HG02571 (cell line): ENCODE data around the gene PCSK9.
"Not testable (repeated sequence)": the region's sequence is repeated elsewhere in the genome, so short reads cannot be mapped to it uniquely, and the experiment has no call there.

Experiments
- ATAC-seq: cut with Tn5 transposase; IDR thresholded peaks from one replicate; pipeline ENCODE4 v1.9.1; 2021; ENCODE audit warnings: mild to moderate bottlenecking, moderate library complexity; ENCODE audit not compliant: unreplicated experiment

Gene PCSK9

GRCh38 chr1:55073187-55073916, 34.0 kb downstream of the PCSK9 start:
- no peak for ATAC-seq

- no peak for ATAC-seq
These were observed 35.1 kb downstream of the PCSK9 start for GRCh38 chr1:55074455-55074854.

GRCh38 chr1:55076356-55076755, 37.0 kb downstream of the PCSK9 start:
- no peak for ATAC-seq

GRCh38 chr1:55078470-55078869, 39.1 kb downstream of the PCSK9 start:
- ATAC-seq, result no peak

- ATAC-seq, result no peak
These were observed 40.3 kb downstream of the PCSK9 start for GRCh38 chr1:55079651-55080050.

GRCh38 chr1:55081188-55081904, 42.0 kb downstream of the PCSK9 start:
- no peak for ATAC-seq

GRCh38 chr1:55081905-55082296, 42.6 kb downstream of the PCSK9 start:
- no peak for ATAC-seq

GRCh38 chr1:55084257-55084656, 44.9 kb downstream of the PCSK9 start:
- ATAC-seq, result no peak

GRCh38 chr1:55087439-55087838, 48.1 kb downstream of the PCSK9 start:
- ATAC-seq, result no peak

- ATAC-seq, result no peak
These were observed 49.1 kb downstream of the PCSK9 start for GRCh38 chr1:55088413-55088812.

- no peak for ATAC-seq
These were observed 50.3 kb downstream of the PCSK9 start for GRCh38 chr1:55089683-55090082.

GRCh38 chr1:55092475-55092874, 53.1 kb downstream of the PCSK9 start:
- ATAC-seq, result no peak

GRCh38 chr1:55095095-55095494, 55.7 kb downstream of the PCSK9 start:
- ATAC-seq, result no peak

- ATAC-seq, result no peak
These were observed 64.5 kb downstream of the PCSK9 start for GRCh38 chr1:55103891-55104290.

- ATAC-seq, result no peak
These were observed 67.8 kb downstream of the PCSK9 start for GRCh38 chr1:55107101-55107500.

GRCh38 chr1:55109005-55109404, 69.7 kb downstream of the PCSK9 start:
- not testable (repeated sequence) for ATAC-seq
